K562 (cell line): Measurements from ENCODE around the gene UBE2H. TPM values are rescaled to one million over a fixed set of nuclear protein-coding genes. Genes with fewer than 3 reads are reported as not detected.

ENCODE experiments used
- ARID1B ChIP-seq: fragments of 450-650 bp; IDR thresholded peaks from 2 replicates; pipeline ENCODE4 v1.6.1; 2016; ENCODE audit warnings: antibody characterized with exemption, mild to moderate bottlenecking, inconsistent platforms
- ARNT ChIP-seq, 2 experiments: fragments of 450-650 bp; IDR thresholded peaks; 2 replicates each; pipeline ENCODE4 v1.6.1; 2016; ENCODE audit warnings: mild to moderate bottlenecking in 1 of 2
- C11orf30 ChIP-seq: fragments of 450-650 bp; IDR thresholded peaks from 2 replicates; pipeline ENCODE4 v1.6.1; 2016; ENCODE audit warnings: low read depth, mild to moderate bottlenecking
- CSDE1 ChIP-seq, 2 experiments: fragments of 450-650 bp; IDR thresholded peaks; 2 replicates each; pipeline ENCODE4 v1.6.1; 2016; ENCODE audit warnings: mild to moderate bottlenecking in 1 of 2
- CTBP1 ChIP-seq: fragments of 450-650 bp; IDR thresholded peaks from 2 replicates; pipeline ENCODE4 v1.6.1; 2016; ENCODE audit warnings: borderline replicate concordance
- FOXP1 ChIP-seq: sonication (generic); formaldehyde crosslinking; IDR thresholded peaks from 2 replicates; pipeline ENCODE4 v1.8.0; 2022; ENCODE audit warnings: mild to moderate bottlenecking, missing genetic modification reagents
- HDAC2 ChIP-seq: fragments of 450-650 bp; IDR thresholded peaks from 2 replicates; pipeline ENCODE4 v1.6.1; 2016; ENCODE audit warnings: mild to moderate bottlenecking
- KAT7 ChIP-seq: sonication (generic); formaldehyde crosslinking; IDR thresholded peaks from 2 replicates; pipeline ENCODE4 v1.8.0; 2022; ENCODE audit warnings: missing genetic modification reagents, mild to moderate bottlenecking, borderline replicate concordance
- LEF1 ChIP-seq: fragments of 450-650 bp; IDR thresholded peaks from 2 replicates; pipeline ENCODE4 v1.6.1; 2016; ENCODE audit warnings: mild to moderate bottlenecking
- MAFK ChIP-seq: IDR thresholded peaks from 2 replicates; pipeline ENCODE4 v1.6.1; 2011; ENCODE audit warnings: low read length, improper control_type of control experiment
- MEF2A ChIP-seq: IDR thresholded peaks from 2 replicates; pipeline ENCODE4 v1.6.1; 2011; ENCODE audit warnings: low read depth, mild to moderate bottlenecking, low read length, moderate library complexity; ENCODE audit not compliant: control insufficient read depth
- MTA3 ChIP-seq: fragments of 450-650 bp; formaldehyde crosslinking; IDR thresholded peaks from 2 replicates; pipeline ENCODE4 v1.6.1; 2017; ENCODE audit warnings: mild to moderate bottlenecking, borderline replicate concordance
- NBN ChIP-seq: fragments of 450-650 bp; IDR thresholded peaks from 2 replicates; pipeline ENCODE4 v1.6.1; 2016; ENCODE audit warnings: low read depth, mild to moderate bottlenecking
- POLR2A ChIP-seq: fragments of 450-650 bp; conservative IDR thresholded peaks from 2 replicates; pipeline ENCODE4 v1.6.1; 2016
- PRPF4 ChIP-seq: fragments of 200-400 bp; formaldehyde crosslinking; IDR thresholded peaks from one replicate; pipeline ENCODE4 v1.6.1; 2017; ENCODE audit warnings: low read length, low read depth, mild to moderate bottlenecking; ENCODE audit not compliant: insufficient read depth, poor library complexity, severe bottlenecking
- TRIM24 ChIP-seq, 2 experiments: fragments of 450-650 bp; IDR thresholded peaks; 2 replicates each; pipeline ENCODE4 v1.6.1; 2016
- ZFP30 ChIP-seq: fragments of 250-450 bp; sonication (Bioruptor Pico); IDR thresholded peaks from 2 replicates; pipeline ENCODE4 v1.8.0; 2022; ENCODE audit warnings: moderate library complexity, mild to moderate bottlenecking, inconsistent platforms, borderline replicate concordance
- ZKSCAN8 ChIP-seq: fragments of 200-800 bp; sonication (Bioruptor generic); IDR thresholded peaks from 2 replicates; pipeline ENCODE4 v1.6.1; 2016; ENCODE audit warnings: missing genetic modification characterization, missing compliant biosample characterization
- ZNF174 ChIP-seq: fragments of 250-450 bp; sonication (Bioruptor Pico); IDR thresholded peaks from 2 replicates; pipeline ENCODE4 v1.4.0; 2020; ENCODE audit warnings: mild to moderate bottlenecking
- ZNF175 ChIP-seq: fragments of 200-800 bp; sonication (Bioruptor generic); IDR thresholded peaks from 2 replicates; pipeline ENCODE4 v1.6.1; 2016; ENCODE audit warnings: low read depth, mild to moderate bottlenecking, missing genetic modification characterization, missing compliant biosample characterization
- polyA plus RNA-seq, 8 experiments: library from polyadenylated mRNA; depleted of rRNA in 4 of 8; stranded (reverse) in 5 of 8; unstranded in 3 of 8; fragments of >200 nt; fragmentation: Nextera tagmentation in 2 of 8; fragmentation: Illumina TruSeq in 1 of 8; extraction: Ambion mirVana in 2 of 8; extraction: Trizol in 1 of 8; gene quantifications; 2 replicates each; pipeline versions ENCODE4 v1.2.1 to v1.2.3, GENCODE V29; 2011 to 2014; ENCODE audit warnings: inconsistent platforms in 1 of 8, missing spikeins in 1 of 8
- total RNA-seq, 7 experiments: library from RNA; depleted of rRNA in 6 of 7; stranded (reverse); fragments of >200 nt in 6 of 7; fragmentation: Illumina TruSeq in 2 of 7; extraction: Trizol in 2 of 7; gene quantifications; 2 replicates each; pipeline versions ENCODE4 v1.2.1 to v1.2.3, GENCODE V29; 2011 to 2021; ENCODE audit warnings: low replicate concordance in 1 of 7
- TF ChIP-seq, protein P1 (sequence below), 2 experiments: IDR thresholded peaks in 1 of 2; conservative IDR thresholded peaks in 1 of 2; 2 replicates each; pipeline ENCODE4 v1.6.1; 2016; ENCODE audit warnings: low read depth in 2 of 2, mild to moderate bottlenecking in 1 of 2, missing compliant biosample characterization in 1 of 2, missing genetic modification characterization in 1 of 2, moderate library complexity in 1 of 2
- TF ChIP-seq, protein P2 (sequence below): fragments of 450-650 bp; formaldehyde crosslinking; IDR thresholded peaks from 2 replicates; pipeline ENCODE4 v1.4.0; 2020; ENCODE audit warnings: mild to moderate bottlenecking, mixed read lengths
- TF ChIP-seq, protein P3 (sequence below): fragments of 450-650 bp; formaldehyde crosslinking; IDR thresholded peaks from 2 replicates; pipeline ENCODE4 v1.4.0; 2022; ENCODE audit warnings: mild to moderate bottlenecking, moderate library complexity
- TF ChIP-seq, protein P4 (sequence below): sonication (generic); IDR thresholded peaks from 2 replicates; pipeline ENCODE4 v1.6.1; 2016

Gene UBE2H
- total and polyA plus RNA-seq, 9 of the 15 experiments (the other 6 are each of a cell fraction or from before 2014, with no cell fraction given) = 6.3 to 33.0 (median 13.3) TPM

DNA sequence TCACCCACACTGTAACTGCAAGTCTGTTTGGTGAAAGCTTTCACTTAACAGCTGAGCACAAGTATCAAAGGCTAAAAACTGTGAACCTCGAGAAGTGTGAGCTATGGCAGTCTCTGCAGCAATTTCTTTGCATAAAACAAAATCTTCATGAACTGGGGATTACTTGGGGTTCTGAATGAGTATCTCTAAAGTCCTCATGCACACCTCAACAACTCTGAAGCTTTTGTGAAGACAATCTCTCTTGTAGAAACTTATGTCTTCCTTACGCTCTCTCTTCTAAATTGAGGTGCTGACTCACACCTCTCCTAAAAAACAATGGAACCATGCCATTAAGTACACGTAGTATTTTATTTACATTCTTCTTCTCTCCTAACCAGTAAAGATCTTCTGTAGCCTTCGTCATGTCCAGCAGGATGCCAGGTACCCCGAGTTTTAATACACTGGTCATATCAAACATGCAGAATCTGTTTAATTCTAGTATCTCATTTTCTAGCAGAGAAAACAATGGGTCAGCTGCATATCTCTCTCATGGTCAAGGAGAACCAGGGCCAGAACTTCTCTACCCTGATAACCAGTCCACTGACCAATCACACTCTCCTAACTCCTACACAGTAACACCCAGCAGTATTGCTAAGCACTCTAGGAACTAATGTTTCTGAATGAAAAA is 76.9 kb downstream of the UBE2H start (continued):
- TF ChIP-seq PRPF4 (no peak), MAFK (peak; percentile 40; the same call in 1 of the 2 replicates), ZNF174 (CRISPR knock-in tag) (no peak), ARNT (IDR thresholded peaks at IDR 0.05) (peak in 1 of 2 experiments; percentile 81; a peak in 2 of 4 replicates), ARID1B (peak; percentile 76), NBN (peak; percentile 56; the same call in 1 of the 2 replicates), HDAC2 (peak; percentile 49; the same call in 1 of the 2 replicates), LEF1 (peak; percentile 46; the same call in 1 of the 2 replicates), FOXP1 (CRISPR knock-in tag) (no peak), POLR2A (peak; percentile 46), MTA3 (peak; percentile 80), KAT7 (CRISPR knock-in tag) (peak; percentile 36; the same call in 1 of the 2 replicates), ZNF175 (CRISPR knock-in tag) (no peak), ZFP30 (CRISPR knock-in tag) (no peak), TRIM24 (IDR thresholded peaks at IDR 0.05) (peak in 1 of 2 experiments; percentile 6; a peak in 1 of 4 replicates), C11orf30 (peak; percentile 92), CTBP1 (peak; percentile 41; the same call in 1 of the 2 replicates), ZKSCAN8 (CRISPR knock-in tag) (no peak), MEF2A (0 out of 2 replicates have a peak, but pooled peaks have one; percentile 54), CSDE1 (IDR thresholded peaks at IDR 0.05) (no peak)
- TF ChIP-seq, protein P1, sequence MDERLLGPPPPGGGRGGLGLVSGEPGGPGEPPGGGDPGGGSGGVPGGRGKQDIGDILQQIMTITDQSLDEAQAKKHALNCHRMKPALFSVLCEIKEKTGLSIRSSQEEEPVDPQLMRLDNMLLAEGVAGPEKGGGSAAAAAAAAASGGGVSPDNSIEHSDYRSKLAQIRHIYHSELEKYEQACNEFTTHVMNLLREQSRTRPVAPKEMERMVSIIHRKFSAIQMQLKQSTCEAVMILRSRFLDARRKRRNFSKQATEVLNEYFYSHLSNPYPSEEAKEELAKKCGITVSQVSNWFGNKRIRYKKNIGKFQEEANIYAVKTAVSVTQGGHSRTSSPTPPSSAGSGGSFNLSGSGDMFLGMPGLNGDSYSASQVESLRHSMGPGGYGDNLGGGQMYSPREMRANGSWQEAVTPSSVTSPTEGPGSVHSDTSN (CRISPR knock-in tag; IDR thresholded peaks at IDR 0.05; ENCODE audit: low read depth) = no peak
- TF ChIP-seq, protein P1 (tag; conservative IDR thresholded peaks at IDR 0.05; ENCODE audit: low read depth) = no peak
- TF ChIP-seq, protein P2, sequence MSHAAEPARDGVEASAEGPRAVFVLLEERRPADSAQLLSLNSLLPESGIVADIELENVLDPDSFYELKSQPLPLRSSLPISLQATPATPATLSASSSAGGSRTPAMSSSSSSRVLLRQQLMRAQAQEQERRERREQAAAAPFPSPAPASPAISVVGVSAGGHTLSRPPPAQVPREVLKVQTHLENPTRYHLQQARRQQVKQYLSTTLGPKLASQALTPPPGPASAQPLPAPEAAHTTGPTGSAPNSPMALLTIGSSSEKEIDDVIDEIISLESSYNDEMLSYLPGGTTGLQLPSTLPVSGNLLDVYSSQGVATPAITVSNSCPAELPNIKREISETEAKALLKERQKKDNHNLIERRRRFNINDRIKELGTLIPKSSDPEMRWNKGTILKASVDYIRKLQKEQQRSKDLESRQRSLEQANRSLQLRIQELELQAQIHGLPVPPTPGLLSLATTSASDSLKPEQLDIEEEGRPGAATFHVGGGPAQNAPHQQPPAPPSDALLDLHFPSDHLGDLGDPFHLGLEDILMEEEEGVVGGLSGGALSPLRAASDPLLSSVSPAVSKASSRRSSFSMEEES (CRISPR knock-in tag) = no peak
- TF ChIP-seq, protein P3, sequence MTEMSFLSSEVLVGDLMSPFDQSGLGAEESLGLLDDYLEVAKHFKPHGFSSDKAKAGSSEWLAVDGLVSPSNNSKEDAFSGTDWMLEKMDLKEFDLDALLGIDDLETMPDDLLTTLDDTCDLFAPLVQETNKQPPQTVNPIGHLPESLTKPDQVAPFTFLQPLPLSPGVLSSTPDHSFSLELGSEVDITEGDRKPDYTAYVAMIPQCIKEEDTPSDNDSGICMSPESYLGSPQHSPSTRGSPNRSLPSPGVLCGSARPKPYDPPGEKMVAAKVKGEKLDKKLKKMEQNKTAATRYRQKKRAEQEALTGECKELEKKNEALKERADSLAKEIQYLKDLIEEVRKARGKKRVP (CRISPR knock-in tag) = peak; percentile 23; the same call in 1 of the 2 replicates
- TF ChIP-seq, protein P4, sequence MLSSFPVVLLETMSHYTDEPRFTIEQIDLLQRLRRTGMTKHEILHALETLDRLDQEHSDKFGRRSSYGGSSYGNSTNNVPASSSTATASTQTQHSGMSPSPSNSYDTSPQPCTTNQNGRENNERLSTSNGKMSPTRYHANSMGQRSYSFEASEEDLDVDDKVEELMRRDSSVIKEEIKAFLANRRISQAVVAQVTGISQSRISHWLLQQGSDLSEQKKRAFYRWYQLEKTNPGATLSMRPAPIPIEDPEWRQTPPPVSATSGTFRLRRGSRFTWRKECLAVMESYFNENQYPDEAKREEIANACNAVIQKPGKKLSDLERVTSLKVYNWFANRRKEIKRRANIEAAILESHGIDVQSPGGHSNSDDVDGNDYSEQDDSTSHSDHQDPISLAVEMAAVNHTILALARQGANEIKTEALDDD = peak; percentile 95
